Suprapubic skin (tissue), 3 donors: Measurements from ENCODE around the gene NSMCE1.

Source experiments
- POLR2A ChIP-seq, 2 donors: fragments of 450-650 bp; IDR thresholded peaks; one replicate each; pipeline ENCODE4 v1.6.1; 2017; ENCODE audit warnings: antibody characterized with exemption in 2 of 2, mild to moderate bottlenecking in 2 of 2, moderate library complexity in 2 of 2
- TF ChIP-seq, protein P1 (sequence below), 2 donors: fragments of 200-600 bp in 1 of 2; fragments of 450-650 bp in 1 of 2; sonication (generic) in 1 of 2; IDR thresholded peaks; one replicate each; pipeline ENCODE4 v1.5.1; 2016 to 2019; ENCODE audit warnings: antibody characterized with exemption in 2 of 2, mild to moderate bottlenecking in 1 of 2, moderate library complexity in 1 of 2

DNA sequence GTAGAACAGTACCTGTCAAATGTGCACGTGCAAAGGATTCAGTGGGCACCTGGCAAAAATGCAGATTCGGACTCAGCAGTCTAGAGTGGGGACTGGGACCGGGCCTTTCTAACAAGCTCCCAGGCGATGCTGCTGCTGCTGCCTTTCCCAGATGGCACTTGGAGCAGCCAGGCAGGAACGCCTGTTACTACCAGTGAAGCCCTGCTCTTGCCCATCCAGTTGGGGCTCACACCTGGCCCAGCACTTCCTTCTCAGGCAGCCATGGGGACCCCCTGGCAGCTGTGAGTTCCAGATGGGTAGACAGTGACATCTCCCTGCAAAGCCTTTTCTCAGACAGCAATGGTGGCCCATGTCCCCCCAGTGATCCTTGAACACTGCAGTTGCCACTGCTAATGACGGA lies 34.8 kb downstream of the NSMCE1 start:
- TF ChIP-seq, protein P1, sequence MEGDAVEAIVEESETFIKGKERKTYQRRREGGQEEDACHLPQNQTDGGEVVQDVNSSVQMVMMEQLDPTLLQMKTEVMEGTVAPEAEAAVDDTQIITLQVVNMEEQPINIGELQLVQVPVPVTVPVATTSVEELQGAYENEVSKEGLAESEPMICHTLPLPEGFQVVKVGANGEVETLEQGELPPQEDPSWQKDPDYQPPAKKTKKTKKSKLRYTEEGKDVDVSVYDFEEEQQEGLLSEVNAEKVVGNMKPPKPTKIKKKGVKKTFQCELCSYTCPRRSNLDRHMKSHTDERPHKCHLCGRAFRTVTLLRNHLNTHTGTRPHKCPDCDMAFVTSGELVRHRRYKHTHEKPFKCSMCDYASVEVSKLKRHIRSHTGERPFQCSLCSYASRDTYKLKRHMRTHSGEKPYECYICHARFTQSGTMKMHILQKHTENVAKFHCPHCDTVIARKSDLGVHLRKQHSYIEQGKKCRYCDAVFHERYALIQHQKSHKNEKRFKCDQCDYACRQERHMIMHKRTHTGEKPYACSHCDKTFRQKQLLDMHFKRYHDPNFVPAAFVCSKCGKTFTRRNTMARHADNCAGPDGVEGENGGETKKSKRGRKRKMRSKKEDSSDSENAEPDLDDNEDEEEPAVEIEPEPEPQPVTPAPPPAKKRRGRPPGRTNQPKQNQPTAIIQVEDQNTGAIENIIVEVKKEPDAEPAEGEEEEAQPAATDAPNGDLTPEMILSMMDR (IDR thresholded peaks at IDR 0.05), result no peak
- no peak for TF ChIP-seq POLR2A (IDR thresholded peaks at IDR 0.05)
